Dermis lymphatic vessel endothelial cell (primary cell): Measurements from ENCODE around the gene SPACDR. TPM values are rescaled to one million over a fixed set of nuclear protein-coding genes. Genes with fewer than 3 reads are reported as not detected.

ENCODE experiments used
- total RNA-seq: library from RNA; depleted of rRNA; stranded (reverse); fragments of >200 nt; gene quantifications from 2 replicates; pipeline ENCODE4 v1.2.1, GENCODE V29; 2014

The SPACDR gene
- 0.09 and 0.22 TPM in 2 replicates for total RNA-seq

GRCh38 chr7:100464210-100464660, at the start of gene SPACDR:
Gene SPACDR, minus strand, starts transcription at chr7:100464260. Its CDS starts 235 bp downstream, at chr7:100464025.

GRCh38 chr7:100483722-100484672, 19.9 kb upstream of the SPACDR start, which contains the start of gene NYAP1:
Gene NYAP1, plus strand, starts transcription at chr7:100483927. Its CDS starts 1,385 bp downstream, at chr7:100485312.

GRCh38 chr7:100478958-100479660, 15.0 kb upstream of the SPACDR start, which contains the start of gene TSC22D4:
Gene TSC22D4, minus strand, starts transcription at chr7:100479214. Its CDS starts 1,176 bp downstream, at chr7:100478038.

DNA sequence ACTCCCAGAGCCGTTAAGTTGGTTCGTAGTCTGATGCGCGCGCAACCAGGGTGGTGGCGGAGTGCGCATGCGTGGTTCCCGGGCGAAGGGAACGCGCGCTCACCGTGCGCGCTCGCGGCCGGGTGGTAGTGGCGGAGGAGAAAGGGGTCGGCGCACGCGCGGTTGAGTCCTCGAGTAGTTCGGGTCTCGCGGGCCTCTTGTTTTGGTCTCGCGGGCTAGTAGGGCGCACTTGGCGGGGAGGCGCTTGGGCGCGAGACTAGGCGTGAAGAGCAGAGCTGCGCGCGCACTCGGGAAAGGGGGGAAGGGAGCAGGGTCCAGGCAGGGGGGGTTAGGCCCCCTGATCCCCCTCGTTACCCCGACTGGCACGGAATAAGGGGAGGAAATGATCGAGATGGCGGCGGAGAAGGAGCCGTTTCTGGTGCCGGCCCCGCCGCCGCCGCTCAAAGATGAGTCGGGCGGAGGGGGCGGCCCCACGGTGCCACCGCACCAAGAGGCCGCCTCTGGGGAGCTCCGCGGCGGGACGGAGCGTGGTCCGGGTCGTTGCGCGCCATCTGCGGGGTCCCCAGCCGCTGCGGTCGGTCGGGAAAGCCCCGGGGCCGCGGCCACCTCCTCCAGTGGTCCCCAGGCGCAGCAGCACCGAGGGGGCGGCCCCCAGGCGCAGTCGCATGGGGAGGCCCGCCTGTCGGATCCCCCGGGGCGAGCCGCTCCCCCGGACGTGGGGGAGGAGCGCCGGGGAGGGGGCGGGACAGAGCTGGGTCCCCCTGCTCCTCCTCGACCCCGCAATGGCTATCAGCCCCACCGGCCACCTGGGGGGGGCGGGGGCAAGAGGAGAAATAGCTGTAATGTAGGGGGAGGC, 34.2 kb downstream of the SPACDR start, which contains the start of gene MEPCE:
TSS of gene MEPCE (plus strand) at position 195 of the 856 bp plus-strand sequence. CDS start at position 383, 188 bp downstream.

GRCh38 chr7:100428199-100428966, 35.7 kb downstream of the SPACDR start, which contains the start of gene ZCWPW1:
Gene ZCWPW1, minus strand, starts transcription at chr7:100428703. Its CDS starts 8,054 bp downstream, at chr7:100420649.

Other genes starting within 250 kb of the SPACDR start
- gene PVRIG, start 244.3 kb downstream of the SPACDR start, total RNA-seq = 2.6 TPM in 1 of 2 replicates, not detected in the other
- not detected in 2 replicates for gene SPDYE3, start 156.6 kb downstream of the SPACDR start, total RNA-seq
- gene PILRB, start 106.1 kb downstream of the SPACDR start, total RNA-seq = 9.4 and 14.3 TPM in 2 replicates
- 0.17 and 0.22 TPM in 2 replicates for gene PILRA, start 90.8 kb downstream of the SPACDR start, total RNA-seq
- gene ZCWPW1, start 35.6 kb downstream of the SPACDR start, total RNA-seq = 1.1 and 1.2 TPM in 2 replicates
- 39.4 and 41.5 TPM in 2 replicates for gene MEPCE, start 34.4 kb downstream of the SPACDR start, total RNA-seq
- 10.5 and 12.4 TPM in 2 replicates for gene PPP1R35, start 27.8 kb downstream of the SPACDR start, total RNA-seq
- gene TSC22D4, start 15.0 kb upstream of the SPACDR start, total RNA-seq = 16.6 and 18.7 TPM in 2 replicates
- 1.6 and 2.3 TPM in 2 replicates for gene NYAP1, start 19.7 kb upstream of the SPACDR start, total RNA-seq
- 26.7 and 49.5 TPM in 2 replicates for gene AGFG2, start 74.9 kb upstream of the SPACDR start, total RNA-seq
- gene SAP25, start 109.6 kb upstream of the SPACDR start, total RNA-seq = not detected in 2 replicates
- gene LRCH4, start 121.9 kb upstream of the SPACDR start, total RNA-seq = 4.4 and 5.5 TPM in 2 replicates
- gene FBXO24, start 122.1 kb upstream of the SPACDR start, total RNA-seq = 0.09 and 0.11 TPM in 2 replicates
- 0.09 and 0.11 TPM in 2 replicates for gene PCOLCE, start 138.1 kb upstream of the SPACDR start, total RNA-seq
- gene MOSPD3, start 148.3 kb upstream of the SPACDR start, total RNA-seq = 5.4 and 6.4 TPM in 2 replicates
- 0.17 and 0.54 TPM in 2 replicates for gene TFR2, start 177.3 kb upstream of the SPACDR start, total RNA-seq
- gene ACTL6B, start 192.2 kb upstream of the SPACDR start, total RNA-seq = not detected in 2 replicates
- 53.7 and 59.7 TPM in 2 replicates for gene GNB2, start 209.5 kb upstream of the SPACDR start, total RNA-seq
- 14.4 and 16.0 TPM in 2 replicates for gene GIGYF1, start 230.0 kb upstream of the SPACDR start, total RNA-seq
- gene POP7, start 241.9 kb upstream of the SPACDR start, total RNA-seq = 21.2 and 24.1 TPM in 2 replicates